ENCODE data around the gene CELSR3.

The CELSR3 gene

DNA sequence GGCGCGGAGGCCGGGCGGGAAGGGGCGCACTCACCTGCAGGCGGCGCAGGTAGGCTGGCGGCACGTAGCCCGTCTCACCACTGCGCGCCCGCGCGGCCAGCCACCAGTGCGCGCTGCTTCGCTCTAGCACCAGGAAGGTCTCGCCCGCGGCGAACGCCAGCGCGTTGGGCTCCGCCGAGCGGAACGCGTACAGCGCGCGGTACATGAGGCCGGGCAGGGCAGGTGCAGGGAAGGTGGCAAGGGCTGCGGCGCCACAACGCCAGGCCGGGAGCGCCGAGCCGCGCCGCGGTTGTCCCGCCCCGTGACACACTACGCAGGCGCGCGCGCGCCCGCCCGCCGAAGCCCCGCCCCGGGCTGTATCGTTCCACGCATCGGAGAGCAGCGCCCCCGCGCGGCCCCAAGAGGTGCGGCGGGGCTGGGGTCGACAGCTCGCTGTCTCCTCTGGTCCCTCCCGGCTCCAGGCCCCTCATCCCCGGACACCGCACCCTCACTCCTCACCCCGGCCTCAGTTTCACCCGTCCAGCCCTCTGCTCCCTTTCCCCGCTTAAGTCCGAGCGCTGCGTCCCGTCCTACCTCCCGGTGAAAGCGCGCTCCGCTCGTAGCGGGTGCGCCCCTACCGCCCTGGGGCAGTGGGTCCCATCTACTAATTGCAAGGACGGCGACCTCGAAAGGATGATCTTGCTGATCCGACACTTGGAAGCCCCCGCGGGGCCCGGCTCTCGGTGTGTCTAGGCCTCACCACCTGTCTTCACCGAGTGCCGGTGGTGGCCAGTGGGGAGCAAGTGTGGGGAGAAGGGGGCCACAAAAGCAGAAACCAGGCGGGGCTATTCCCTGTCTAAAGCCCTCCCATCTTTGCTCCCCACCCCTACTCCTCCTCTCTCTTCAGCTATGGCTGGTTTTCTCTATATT lies 23.2 kb upstream of the CELSR3 start, which contains the start of gene NCKIPSD:
NCKIPSD (minus strand) TSS at position 313 of the 909 bp plus-strand sequence; CDS start at position 205, 108 bp downstream.
- peak; percentile 87 to 93 for DNase-seq

DNA sequence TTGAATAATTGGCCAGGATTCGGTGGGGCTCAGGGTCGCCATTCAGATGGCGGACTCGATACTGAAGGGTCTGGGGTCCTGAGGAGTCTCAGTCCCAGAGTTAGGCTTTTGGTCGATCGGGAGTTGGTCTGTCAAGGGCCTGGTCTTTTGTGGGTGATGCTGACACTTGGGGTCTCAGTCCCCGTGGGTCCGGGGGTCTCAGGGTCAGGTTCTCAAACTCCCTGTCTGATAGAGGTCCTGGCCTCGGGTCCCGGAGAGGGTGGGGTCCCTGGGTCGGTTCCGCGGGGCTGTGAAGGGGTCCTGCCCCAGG lies 22.6 kb upstream of the CELSR3 start:
- no peak for DNase-seq

DNA sequence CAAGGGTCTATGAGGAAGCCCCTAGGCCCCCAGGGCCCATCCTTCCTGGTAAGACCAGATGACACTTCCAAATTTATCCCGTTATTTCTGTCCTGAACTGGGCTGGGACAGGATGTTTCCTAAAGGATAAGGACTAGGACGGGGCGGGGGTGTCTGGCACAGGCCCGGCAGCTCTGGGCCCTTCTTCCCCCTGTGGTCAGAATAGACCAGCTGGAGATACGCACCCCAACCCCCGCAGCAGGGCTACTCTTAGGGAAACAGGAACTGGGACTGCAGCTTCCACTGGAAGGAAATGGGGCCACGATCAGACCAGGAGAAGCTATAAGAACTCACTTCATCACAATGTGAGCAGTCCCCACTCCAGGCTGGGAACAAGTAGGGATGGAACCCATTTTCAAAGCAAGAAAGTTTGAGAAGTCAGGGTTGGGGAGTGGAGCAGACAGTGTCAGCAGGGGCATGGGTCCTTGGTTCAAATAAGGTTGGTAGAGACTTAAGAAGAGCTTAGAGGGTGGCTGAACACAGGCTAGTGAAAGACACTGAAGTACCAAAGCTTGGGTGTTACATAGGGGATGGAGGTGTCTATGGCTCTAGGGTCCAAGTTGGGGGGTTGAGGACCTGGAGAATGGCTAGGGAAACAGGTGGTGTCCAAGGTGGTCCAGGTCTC lies 21.9 kb upstream of the CELSR3 start:
- no peak for DNase-seq

DNA sequence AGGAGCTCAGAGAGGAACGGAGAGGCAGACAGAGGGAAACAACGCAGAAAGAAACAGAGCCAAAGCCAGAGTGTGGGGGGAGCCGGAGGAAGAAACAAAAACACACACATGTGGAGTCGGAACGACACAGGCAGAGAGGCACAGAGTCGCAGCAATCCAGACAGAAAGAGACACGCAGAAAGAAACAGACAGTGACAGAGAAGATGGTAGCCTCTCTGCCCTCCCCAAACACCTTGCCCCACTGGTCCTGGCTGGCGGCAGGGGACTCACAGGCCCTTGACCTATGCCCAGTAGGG lies 21.3 kb upstream of the CELSR3 start:
- no peak for DNase-seq

DNA sequence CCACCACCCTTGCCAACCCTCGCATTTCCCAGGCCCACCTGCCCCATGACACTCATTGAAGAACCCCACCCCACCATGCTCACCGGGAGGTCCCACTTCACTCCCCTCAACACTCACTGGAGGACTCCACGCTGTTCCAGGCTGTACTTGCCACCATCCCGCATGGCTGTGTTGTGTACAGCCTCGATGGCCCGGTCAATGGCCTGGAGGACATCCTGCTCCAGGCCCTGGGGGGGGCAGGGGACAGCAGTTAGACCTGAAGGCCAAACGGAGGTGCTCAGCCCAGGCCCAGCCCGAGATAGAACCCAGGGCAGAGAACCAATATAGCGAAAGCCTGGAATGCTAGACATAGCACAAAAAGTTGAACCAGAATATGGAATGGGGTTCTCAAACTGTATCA lies 20.1 kb upstream of the CELSR3 start:
- no peak for DNase-seq

DNA sequence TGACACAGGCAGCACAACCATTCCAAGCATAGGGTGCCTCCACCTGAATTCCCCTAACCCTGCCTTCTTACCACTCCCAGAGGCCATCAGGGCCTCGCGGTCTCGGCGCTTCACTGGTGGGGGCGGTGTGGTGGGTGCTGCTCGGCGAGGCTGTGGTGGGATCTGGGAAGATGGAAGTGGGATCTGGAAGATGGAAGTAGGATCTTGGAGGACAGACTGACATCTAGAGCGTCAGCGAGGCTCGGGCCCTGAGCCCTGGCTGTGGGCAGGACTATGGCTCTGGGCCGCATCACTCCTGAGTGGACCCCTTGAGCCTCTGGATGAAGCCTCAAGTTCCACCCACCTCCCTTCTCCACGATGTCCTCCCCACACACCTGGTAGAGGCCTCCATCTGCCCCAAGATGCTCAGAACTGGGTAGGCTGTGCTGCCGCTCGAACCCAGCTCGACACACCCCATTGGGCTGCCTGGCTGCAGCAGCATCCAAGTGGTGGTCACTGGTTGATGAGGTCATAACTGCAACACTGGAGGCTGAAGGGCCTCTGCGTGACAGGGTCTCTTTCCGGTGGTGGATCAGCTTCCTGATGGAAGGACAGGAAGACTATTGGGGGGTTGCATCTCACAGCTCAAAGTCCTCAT lies 19.4 kb upstream of the CELSR3 start:
- no peak for DNase-seq

DNA sequence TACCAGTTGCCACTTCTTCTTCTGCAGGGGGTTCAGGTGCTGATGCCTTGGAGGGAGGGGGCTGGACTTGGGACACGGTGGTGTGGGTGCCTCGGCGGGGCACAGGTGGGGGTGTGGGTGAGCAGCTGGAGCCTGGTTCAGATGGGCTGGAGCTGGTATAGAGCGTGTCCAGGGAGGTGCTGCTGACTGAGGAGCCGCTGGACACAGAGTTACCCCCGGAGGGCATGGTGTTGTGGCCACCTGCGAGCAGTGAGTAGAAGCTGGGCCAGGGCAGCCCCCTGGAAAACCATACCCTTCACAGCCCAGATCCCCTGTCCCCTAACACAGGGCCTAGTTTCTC lies 18.8 kb upstream of the CELSR3 start:
- no peak for DNase-seq

DNA sequence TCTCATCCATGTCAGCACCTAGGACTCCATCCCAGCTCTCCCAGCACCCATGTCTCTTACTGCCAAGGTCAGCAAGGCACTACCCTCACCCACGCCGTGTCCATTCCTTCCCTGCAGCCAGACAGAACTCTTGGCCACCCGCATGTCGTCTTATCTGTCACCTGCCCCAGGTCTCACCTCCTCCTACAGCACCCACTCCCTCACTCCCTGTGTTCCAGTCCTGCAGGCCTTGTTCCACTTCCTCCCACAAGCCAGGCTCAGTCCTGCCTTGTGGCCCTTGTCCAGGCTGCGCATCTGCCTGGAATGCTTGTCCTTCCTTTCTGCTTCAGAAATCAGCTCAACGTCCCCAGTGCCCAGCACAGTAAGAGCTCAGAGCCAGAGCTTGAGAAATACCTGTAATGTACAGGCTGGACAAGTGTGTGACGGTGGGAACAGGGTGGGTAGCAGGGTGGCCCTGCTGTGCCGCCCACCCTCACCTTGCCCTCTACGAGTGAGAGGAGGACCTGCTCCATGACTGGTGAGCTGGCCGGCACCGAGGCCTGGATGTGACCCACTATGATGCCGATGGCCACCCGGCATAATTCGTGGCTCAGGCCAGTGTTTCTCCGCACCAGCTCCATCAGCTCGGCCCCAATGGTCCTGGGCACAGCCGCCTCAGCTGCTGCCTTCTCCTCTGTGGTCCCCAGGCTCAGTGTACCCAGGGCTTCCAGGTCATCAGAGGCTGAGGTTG lies 18.3 kb upstream of the CELSR3 start:
- no peak for DNase-seq

DNA sequence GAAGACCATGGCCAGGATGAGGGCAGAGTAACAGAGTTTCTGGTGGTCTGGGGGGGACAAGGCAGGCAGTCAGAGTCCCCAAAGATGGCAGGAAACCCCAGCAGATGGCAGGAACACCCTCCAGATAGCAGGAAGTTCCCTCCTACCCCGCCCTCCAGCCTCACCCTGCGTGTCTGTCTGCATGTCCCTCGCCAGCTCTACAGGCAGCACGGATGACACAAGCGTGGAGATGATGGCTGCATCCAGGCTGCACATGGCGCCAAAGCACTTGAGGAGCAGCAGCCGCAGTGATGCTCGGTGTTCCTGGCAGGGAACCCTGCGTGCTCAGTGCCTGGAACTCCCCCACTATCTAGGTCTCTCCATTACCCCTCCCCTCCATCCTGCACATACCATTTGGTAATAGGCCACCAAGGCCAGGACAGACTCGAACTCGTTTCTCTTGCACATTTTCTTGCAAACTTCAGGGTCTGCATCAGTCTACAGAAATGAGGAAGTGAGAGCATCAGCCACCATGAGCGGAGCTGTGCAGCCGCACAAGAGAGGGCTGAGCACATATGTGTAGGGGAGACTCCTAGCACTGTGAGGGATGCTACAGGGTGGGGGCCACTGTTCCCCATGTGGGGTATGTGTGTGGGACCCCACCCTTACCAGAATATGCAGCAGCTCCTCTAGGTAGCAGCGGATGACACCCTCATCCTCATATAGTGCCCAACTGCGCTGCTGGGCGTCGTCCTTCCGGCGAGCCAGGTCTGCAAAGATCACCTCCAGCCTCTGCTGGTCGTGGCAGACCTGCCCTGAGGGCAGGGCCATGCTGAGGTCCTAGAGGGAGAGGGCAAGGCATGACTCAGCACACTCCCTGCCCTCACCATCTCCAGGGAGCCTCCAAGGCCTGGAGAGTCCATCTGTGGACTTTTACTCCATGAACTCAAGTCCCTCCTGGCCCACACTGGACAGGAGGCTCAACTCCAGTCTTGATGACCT lies 17.0 kb upstream of the CELSR3 start:
- peak in 1 of 2 donors; percentile 14 for DNase-seq

DNA sequence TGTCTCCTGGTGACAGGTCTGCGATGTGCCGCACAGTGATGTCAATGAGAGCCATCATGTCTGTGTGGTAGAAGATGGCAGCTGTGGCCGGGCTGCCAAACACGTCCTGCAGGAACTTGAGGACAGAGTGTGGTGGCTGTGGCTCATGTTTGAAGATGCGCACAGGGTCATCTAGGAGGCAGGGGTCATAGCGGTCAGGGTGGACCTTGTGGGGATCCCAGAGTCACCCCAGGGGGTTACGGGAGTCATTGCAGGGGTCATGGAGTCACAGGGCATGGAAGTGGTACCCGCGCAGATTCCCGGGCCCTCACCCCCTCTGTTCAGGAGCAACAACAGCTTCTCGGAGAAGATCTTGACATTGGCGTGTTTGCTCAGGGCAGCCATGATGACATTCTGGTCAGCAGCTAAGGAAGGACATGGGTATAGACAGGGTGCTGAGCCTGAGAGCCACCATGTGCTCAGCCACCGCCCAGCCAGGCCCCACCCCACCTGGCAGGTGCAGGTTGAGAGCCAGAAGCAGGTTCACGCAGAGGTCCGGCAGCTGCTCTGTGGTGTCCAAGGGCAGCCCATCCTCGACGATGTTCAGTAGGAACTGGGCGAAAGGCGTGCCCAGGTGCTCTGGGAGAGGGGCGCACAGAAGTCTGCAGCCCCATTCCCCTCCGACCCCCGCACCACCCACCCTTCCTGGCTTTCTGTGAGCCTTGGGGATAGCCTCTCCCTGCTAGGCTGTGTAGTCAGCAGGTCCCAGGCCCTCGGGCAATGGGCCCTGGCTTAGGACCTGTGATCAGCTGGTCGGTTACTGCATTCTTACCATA lies 16.1 kb upstream of the CELSR3 start:
- DNase-seq: no peak

DNA sequence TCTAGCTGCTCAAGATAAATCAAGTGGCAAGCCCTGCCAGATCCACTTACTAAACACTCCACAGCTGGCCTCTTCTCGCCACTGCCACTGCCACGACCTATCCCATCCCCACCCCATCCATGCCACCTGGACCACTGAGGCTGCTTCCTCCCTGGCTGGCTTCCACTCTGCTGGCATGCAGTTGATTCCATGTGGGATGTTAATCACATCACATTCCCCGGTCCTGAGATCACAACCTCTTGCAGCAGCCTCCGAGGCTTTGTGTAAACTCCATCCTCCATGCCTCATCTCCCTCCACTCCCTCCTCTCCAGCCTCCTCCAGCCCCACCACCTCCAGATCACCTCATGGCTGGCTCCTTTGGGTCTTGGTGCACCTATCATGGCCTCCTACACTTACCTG lies 15.4 kb upstream of the CELSR3 start:
- DNase-seq: no peak

DNA sequence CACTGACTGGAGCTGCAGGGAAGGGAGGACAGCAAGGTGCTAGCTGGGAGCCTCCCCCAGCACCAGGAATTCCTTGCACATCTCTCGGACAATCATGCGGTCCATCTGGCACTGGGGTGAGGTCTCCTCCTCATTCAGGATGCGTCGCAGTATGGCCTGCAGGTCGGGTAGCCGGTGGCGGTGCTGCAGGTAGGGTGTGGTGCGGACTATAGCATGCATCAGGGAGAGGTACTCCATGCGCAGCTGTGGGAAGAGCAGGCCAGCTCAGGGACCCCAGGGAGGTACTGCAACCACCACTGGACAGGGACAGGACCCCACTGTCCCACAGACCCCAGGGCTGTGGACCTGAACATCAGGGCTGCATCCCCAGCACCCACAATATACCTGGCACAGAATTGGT lies 11.8 kb upstream of the CELSR3 start:
- DNase-seq: no peak

DNA sequence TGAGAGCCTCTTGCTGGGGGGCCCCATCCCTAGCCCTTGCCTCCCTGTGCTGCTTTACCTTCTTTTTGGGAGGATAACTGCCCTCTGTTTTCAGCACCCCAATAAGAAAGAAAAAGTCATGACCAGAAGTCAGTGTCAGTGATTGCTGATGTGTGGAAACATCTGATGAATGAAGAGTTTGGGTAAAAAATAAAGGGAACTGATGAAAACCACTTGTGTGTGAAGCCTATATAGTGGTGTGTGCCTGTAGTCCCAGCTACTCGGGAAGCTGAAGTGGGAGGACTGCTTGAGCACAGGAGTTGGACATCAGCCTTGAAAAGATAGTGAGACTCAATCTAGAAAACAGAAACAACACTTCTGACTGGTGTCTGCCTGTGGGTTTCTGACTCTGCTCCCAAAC lies 9.8 kb upstream of the CELSR3 start:
- no peak for DNase-seq

DNA sequence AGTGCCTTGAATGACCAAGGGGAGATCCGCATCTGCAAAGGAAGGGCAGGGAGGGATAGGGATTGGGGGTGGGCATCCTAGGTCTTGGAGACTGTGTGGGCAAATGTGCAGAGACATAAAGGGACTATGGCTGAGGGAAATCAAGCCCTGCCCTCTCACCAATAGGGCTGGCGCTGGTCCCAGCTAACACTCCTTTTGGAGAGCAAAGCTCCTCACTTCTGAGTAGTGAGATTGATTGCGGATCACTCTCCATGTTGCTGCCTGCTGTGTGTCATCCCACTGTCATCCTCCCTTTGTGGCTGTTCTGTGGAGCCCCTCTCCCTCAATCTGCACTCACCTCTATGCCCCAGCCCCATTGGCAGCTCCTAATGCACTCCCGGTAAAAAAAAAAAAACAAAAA lies 2.2 kb upstream of the CELSR3 start:
- no peak for DNase-seq

DNA sequence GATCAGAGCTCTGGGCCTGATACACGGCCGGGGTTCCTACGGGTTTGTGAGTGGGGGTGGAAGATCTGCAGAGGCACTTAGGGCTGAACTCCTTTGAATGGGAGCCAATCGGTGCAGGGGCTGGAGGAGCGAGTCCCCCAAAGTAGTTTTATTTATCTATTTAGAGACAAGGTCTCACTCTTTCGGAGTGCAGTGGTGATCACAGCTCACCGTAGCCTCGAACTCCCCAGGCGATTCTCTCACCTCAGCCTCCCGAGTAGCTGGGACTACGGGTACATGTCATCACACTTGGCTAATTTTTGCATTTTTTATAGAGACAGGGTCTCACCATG lies 1.6 kb upstream of the CELSR3 start:
- no peak for DNase-seq

DNA sequence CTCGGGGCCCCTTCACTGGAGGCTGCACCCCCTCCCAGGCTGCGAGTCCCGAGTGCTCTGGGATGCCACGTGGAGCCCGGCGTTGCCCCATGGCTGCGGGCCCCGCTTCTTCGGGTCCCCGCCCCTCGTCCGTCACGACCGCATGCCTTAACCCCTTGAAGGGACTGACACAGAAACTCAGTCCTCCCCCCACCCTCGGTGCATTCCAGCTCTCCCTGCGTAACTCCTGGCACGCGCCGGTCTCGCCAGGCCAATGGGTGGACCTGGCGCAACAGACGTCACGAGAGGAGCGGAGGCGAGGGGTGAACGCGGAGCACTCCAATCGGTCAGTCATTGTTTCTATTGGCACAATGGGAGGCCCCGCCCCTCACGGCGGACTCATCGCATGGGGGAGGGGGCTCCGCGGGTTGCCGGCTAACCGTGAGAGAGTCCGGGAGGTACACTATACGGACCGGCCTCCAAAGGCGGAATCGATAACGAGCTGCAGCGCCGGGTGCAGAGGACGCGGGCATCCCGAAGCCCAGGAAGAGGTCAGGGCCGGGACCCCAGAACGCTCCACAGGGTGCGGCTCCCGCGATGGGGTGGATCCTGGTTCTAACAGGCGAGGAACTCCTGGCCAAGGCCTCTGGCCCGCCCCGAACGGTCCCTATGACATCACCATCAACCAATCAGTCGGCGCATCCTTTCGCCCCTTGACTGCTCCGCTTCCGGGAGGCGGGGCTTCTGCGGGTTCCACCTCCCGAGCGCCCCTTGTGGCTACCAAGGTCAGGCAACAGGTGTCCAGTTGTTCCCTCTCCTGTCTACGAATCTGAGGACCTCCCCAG lies 1.0 kb upstream of the CELSR3 start:
- DNase-seq: peak; percentile 90 to 92

DNA sequence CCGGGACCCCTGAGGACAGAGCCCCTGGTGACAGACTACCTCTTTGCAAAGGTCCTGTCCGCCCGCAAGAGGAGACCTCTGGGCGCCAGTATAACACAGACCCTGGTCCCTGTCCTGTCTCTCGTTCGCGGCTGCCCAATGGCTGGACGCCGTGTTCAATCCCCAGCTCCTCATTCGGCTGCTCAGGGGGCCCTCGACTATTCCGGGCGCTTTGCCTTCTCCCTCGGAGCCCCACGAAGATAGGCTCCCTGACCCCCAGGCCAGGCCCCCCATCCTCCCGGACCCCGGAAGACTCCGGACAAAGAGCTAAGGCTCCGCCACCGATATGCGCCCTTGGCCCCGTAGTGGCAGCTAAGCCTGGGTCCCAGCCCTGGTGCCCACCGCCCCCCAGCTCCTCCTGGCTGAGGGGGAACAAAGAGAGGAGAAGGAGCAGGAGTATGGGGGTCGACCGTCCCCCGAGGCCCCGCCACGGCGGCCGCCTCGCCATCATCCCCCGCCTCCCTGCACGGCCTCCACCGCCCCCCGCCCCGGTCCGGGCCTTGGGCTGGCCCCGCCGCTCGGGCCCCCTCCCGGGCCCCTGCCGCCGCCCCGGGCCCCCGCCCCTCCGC lies 437 bp downstream of the CELSR3 start:
- no peak for DNase-seq

DNA sequence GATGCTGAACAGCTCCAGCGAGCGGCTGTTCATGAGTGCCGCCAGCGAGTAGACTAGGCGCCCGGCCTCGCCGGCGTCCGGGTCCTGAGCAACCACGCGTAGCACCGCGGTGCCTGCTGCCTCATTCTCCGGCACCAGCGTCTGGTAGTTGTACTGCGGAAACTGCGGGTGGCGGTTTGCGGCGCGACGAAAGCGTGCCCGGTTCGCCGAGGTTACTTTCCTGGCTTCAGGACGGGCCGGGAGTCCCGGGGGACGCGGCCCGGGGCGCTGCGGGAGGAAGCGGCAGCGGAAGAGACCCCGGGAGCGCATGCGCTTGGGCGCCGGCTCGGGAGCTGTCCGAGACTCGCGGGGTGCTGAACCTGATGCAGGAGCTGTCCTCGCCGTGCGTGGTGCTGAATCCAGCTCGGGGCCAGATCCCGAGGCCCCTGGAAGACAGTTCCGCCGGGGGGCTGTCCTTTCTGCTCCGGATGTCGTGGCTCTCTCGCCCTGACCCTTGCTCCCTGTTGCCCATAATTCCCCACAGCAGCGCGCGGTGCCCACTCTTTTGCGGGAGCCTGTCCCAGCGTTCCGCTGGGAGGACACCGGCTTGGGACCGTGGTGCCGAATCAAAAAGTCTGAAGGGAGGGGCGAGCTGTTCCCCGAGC lies 1.1 kb downstream of the CELSR3 start:
- peak; percentile 53 to 77 for DNase-seq

DNA sequence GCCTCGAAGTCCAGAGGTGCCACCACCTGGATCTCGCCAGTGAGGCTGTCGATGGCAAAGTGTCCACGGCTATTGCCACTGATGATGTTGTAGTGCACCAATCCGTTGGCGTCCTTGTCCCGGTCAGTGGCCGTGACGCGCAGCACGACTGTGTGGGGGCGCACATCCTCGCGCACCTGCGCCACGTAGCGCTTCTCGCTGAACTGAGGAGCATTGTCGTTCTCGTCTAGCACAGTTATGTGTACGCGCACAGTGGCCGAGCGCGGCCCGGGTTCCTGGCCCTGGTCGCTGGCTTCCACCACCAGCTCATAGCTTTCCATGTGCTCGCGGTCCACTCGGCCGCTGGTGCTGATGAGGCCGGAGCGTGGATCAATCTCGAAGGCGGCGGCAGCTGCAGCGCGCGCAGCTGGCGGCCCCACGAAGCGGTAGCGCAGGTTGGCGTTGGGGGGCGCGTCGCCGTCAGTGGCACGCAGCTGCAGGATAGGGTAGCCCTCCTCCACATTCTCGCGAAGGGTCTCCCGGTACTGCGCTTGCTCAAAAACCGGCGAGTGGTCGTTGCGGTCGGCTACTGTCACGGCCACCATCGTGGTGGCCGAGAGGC lies 1.8 kb downstream of the CELSR3 start:
- DNase-seq: no peak
